ENCODE results near the gene DEFB110. TPM values are rescaled to one million over a fixed set of nuclear protein-coding genes. Genes with fewer than 3 reads are reported as not detected.

DEFB110 gene
- total RNA-seq, 4 donors from 2014 or later, result not detected

DNA sequence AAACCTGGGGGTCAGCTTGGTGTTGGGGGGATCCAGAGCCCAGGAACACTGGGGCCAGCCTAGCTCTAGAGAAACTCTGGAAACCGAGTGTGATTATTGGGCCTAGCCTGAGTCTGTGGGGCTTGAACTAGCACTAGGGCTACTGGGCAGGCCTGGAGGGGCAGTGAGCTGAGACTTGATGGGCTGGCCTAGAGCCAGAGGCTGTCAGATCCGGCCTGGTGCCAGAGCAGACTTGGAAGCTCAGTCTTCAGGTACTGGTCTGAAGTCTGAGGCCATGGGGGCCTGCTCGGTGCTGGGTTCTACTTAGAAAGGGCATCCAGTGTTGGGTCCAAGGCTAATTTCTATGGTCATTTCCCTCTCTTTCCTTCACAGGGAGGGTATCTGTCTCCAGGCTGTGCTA is 25.2 kb upstream of the DEFB110 start:
- TF ChIP-seq, protein P1, sequence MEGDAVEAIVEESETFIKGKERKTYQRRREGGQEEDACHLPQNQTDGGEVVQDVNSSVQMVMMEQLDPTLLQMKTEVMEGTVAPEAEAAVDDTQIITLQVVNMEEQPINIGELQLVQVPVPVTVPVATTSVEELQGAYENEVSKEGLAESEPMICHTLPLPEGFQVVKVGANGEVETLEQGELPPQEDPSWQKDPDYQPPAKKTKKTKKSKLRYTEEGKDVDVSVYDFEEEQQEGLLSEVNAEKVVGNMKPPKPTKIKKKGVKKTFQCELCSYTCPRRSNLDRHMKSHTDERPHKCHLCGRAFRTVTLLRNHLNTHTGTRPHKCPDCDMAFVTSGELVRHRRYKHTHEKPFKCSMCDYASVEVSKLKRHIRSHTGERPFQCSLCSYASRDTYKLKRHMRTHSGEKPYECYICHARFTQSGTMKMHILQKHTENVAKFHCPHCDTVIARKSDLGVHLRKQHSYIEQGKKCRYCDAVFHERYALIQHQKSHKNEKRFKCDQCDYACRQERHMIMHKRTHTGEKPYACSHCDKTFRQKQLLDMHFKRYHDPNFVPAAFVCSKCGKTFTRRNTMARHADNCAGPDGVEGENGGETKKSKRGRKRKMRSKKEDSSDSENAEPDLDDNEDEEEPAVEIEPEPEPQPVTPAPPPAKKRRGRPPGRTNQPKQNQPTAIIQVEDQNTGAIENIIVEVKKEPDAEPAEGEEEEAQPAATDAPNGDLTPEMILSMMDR (IDR thresholded peaks at IDR 0.05), result no peak
- TF ChIP-seq POLR2A (IDR thresholded peaks at IDR 0.05; ENCODE audit: low read depth) (no peak), POLR2AphosphoS5 (IDR thresholded peaks at IDR 0.05) (no peak), EP300 (IDR thresholded peaks at IDR 0.05) (no peak)
- no peak for DNase-seq (ENCODE audit: extremely low spot score)
- Histone ChIP-seq H3K36me3 (no peaks in the 10 kb centered on the region), H3K27me3 (no peaks in the 10 kb centered on the region), H3K27ac (replicated peaks in 1 of 4) (no peak overlapping the region), H3K4me1 (no peaks in the 10 kb centered on the region), H3K4me3 (no peak overlapping the region), H3K9me3 (no peaks in the 10 kb centered on the region)
- WGBS, result 86% methylated on average over 3 of the region's 3 CpGs
- intact Hi-C loops (cut with DNase I), result no loop called here

DNA sequence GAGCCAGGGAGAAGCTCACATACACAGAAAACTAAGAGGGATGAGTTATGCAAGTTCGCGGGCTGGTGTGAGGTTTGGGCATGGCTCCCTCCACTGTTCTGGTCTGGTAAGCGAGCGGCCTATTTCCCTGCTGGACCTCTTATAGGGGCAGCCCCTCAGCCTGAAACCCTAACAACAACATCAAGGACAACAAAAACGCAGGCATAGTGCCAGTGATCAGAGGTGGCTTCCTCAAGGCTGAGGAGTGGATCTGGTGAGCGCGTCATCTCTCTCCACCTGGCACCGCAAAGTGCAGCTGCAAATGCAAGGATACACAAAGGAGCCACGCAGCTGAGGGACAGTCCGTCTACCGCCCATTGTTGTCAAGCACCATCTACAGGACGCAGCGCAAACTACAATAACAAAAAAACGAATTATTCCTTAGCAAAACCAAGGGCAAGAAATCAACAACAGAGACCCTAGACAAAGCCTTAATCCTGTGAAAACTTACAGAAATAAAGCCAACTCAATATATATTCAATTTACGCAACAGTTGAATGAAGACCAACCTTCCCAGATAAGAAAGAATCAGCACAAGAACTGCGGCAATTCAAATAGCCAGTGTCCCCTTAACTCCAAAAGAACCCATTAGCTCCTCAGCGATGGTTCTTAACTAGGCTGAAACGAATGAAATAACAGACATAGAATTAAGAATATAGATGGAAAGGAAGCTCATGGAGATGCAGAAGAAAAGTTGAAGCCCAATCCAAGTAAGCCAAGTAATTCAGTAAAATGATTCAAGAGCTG is 9.2 kb upstream of the DEFB110 start:
- Histone ChIP-seq H3K9me3 (peaks cover 0 to 5% (median 0%) of the 10 kb centered on the region in 4 donors), H3K36me3 (no peaks in the 10 kb centered on the region), H3K27ac (replicated peaks in 1 of 4) (no peak overlapping the region), H3K4me3 (no peak overlapping the region), H3K27me3 (no peaks in the 10 kb centered on the region), H3K4me1 (no peaks in the 10 kb centered on the region)
- WGBS, result 48% methylated on average over 16 of the region's 18 CpGs
- DNase-seq (ENCODE audit: extremely low spot score), result no peak
- TF ChIP-seq, protein P1 (IDR thresholded peaks at IDR 0.05), result no peak
- TF ChIP-seq EP300 (IDR thresholded peaks at IDR 0.05), result no peak
- no peak for TF ChIP-seq POLR2AphosphoS5 (IDR thresholded peaks at IDR 0.05)
- intact Hi-C loops (cut with DNase I), result no loop called here

DNA sequence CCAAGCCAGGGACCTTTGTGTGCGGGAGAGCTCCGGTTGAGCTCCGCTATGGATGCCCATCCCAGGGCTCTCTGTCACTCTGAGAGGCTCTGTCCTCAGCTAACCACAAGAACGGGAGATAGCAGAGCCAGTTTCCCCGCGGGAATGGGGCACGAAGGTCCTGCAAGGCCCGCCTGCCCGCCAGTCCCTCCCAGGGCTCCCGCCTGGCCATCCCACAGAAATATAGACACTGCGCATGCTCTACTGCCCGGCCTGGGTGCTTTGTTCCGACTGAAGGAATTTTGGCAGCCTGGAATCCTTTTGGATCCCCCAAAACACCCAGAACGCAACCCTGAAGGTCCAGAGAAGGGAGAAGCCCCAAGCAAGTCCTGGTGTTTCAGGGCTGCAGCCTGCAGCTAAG is 8.6 kb upstream of the DEFB110 start:
- no peak for TF ChIP-seq POLR2AphosphoS5 (IDR thresholded peaks at IDR 0.05)
- TF ChIP-seq, protein P1 (IDR thresholded peaks at IDR 0.05), result no peak
- no peak for TF ChIP-seq EP300 (IDR thresholded peaks at IDR 0.05)
- TF ChIP-seq POLR2A (IDR thresholded peaks at IDR 0.05; ENCODE audit: low read depth), result no peak
- WGBS, result 85% methylated on average over 14 of the region's 14 CpGs
- Histone ChIP-seq H3K27me3 (no peaks in the 10 kb centered on the region), H3K27ac (replicated peaks in 1 of 4) (no peak overlapping the region), H3K4me1 (no peaks in the 10 kb centered on the region), H3K9me3 (peaks cover 0 to 5% (median 0%) of the 10 kb centered on the region in 4 donors), H3K36me3 (no peaks in the 10 kb centered on the region), H3K4me3 (no peak overlapping the region)
- intact Hi-C loops (cut with DNase I), result no loop called here
- no peak for DNase-seq (ENCODE audit: extremely low spot score)

DNA sequence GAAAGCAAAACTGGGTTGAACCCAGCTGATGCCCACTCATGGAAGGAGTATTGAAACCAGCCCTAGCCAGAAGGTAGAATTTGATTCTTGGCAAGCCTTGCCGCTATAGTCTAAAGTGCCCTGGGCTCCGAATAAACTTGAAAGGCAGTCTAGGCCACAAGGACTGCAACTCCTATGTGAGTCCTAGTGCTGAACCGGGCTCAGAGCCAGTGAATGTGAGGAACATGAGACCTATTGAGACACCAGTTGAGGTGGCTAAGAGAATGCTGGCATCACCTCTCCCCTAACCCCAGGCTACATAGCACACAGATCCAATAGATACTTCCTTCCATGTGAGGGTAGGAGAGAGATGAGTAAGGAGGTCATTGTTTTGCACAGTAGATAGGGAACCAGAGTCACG is 3.5 kb upstream of the DEFB110 start:
- WGBS, result 73% methylated on average over 4 of the region's 4 CpGs
- Histone ChIP-seq H3K4me1 (no peaks in the 10 kb centered on the region), H3K27me3 (no peaks in the 10 kb centered on the region), H3K36me3 (no peaks in the 10 kb centered on the region), H3K4me3 (no peak overlapping the region), H3K27ac (replicated peaks in 1 of 4) (no peak overlapping the region), H3K9me3 (peaks cover 0 to 3% (median 0%) of the 10 kb centered on the region in 4 donors)
- TF ChIP-seq POLR2AphosphoS5 (IDR thresholded peaks at IDR 0.05) (no peak), POLR2A (IDR thresholded peaks at IDR 0.05; ENCODE audit: low read depth) (no peak), EP300 (IDR thresholded peaks at IDR 0.05) (no peak)
- TF ChIP-seq, protein P1 (IDR thresholded peaks at IDR 0.05), result no peak
- intact Hi-C loops (cut with DNase I), result no loop called here
- DNase-seq (ENCODE audit: extremely low spot score), result no peak

DNA sequence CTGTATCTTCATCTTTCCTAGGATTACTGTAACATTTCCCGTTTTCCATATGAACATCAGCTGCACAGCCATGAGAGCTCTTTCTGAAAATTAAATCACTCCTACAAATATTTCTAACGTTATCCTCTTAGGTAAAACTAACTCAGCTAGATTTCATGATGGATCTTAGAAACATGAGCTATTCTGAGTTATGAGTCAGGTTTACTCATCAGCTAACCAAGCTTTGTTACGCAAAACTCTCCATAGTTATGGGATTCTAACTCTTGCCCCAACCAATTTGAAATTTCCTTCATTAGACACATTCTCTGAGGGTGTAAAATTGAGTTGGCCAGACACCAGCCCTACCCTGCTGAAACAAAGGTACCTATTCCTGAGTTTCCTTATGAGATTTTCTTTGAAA is 14.0 kb downstream of the DEFB110 start:
- intact Hi-C loops (cut with DNase I), result no loop called here
- no peaks in the 10 kb centered on the region for H3K27me3 ChIP-seq

More for the DNA sequence above, 14.0 kb downstream of the DEFB110 start:
- TF ChIP-seq EP300 (IDR thresholded peaks at IDR 0.05), result no peak
- TF ChIP-seq, protein P1 (IDR thresholded peaks at IDR 0.05), result no peak
- TF ChIP-seq POLR2AphosphoS5 (IDR thresholded peaks at IDR 0.05), result no peak
- no peak for TF ChIP-seq POLR2A (IDR thresholded peaks at IDR 0.05; ENCODE audit: low read depth)
- H3K27ac ChIP-seq (replicated peaks in 1 of 4), result no peak overlapping the region
- no peaks in the 10 kb centered on the region for H3K36me3 ChIP-seq
- H3K4me1 ChIP-seq, result no peaks in the 10 kb centered on the region
- no peak overlapping the region for H3K4me3 ChIP-seq
- DNase-seq (ENCODE audit: extremely low spot score), result no peak
- 55% methylated on average over 3 of the region's 3 CpGs for WGBS
- no peaks in the 10 kb centered on the region for H3K9me3 ChIP-seq

Data from esophagus muscularis mucosa (tissue), 4 donors.